HG03066 (cell line): Measurements from ENCODE around the gene SSC5D.

Experiments used
- ATAC-seq: cut with Tn5 transposase; IDR thresholded peaks from one replicate; pipeline ENCODE4 v1.9.1; 2021; ENCODE audit warnings: low read depth; ENCODE audit not compliant: unreplicated experiment

SSC5D gene

GRCh38 chr19:55535173-55535964 is 47.1 kb downstream of the SSC5D start:
- no peak for ATAC-seq

GRCh38 chr19:55535965-55536350 is 47.7 kb downstream of the SSC5D start:
- no peak for ATAC-seq

GRCh38 chr19:55536366-55536765 is 48.1 kb downstream of the SSC5D start:
- ATAC-seq = no peak

GRCh38 chr19:55536951-55537740 is 48.9 kb downstream of the SSC5D start, which contains the start of gene SBK2:
Gene SBK2, minus strand, starts transcription at chr19:55537133. Its CDS starts 839 bp downstream, at chr19:55536294.
- ATAC-seq = no peak

GRCh38 chr19:55537741-55538111 is 49.5 kb downstream of the SSC5D start:
- ATAC-seq = no peak

GRCh38 chr19:55538132-55538531 is 49.9 kb downstream of the SSC5D start:
- ATAC-seq = no peak

GRCh38 chr19:55539090-55539984 is 51.1 kb downstream of the SSC5D start:
- ATAC-seq = no peak

- no peak for ATAC-seq
Measured at GRCh38 chr19:55540619-55541018, 52.4 kb downstream of the SSC5D start.

- no peak for ATAC-seq
Measured at GRCh38 chr19:55541091-55541490, 52.9 kb downstream of the SSC5D start.

GRCh38 chr19:55542292-55542855 is 54.1 kb downstream of the SSC5D start:
- ATAC-seq = no peak

GRCh38 chr19:55543567-55543966 is 55.3 kb downstream of the SSC5D start:
- no peak for ATAC-seq

- ATAC-seq = no peak
Measured at GRCh38 chr19:55544014-55544413, 55.8 kb downstream of the SSC5D start.

GRCh38 chr19:55544776-55545439 is 56.7 kb downstream of the SSC5D start:
- no peak for ATAC-seq

- ATAC-seq = no peak
Measured at GRCh38 chr19:55545443-55545842, 57.2 kb downstream of the SSC5D start, which contains the start of gene SBK3. Gene SBK3, minus strand, starts transcription at chr19:55545543. Its CDS starts 0 bp downstream, at chr19:55545543.

- no peak for ATAC-seq
Measured at GRCh38 chr19:55546011-55546410, 57.8 kb downstream of the SSC5D start.

GRCh38 chr19:55546822-55547614 is 58.8 kb downstream of the SSC5D start:
- ATAC-seq = no peak

- ATAC-seq = no peak
Measured at GRCh38 chr19:55549500-55550320, 61.5 kb downstream of the SSC5D start.

GRCh38 chr19:55550321-55550650 is 62.0 kb downstream of the SSC5D start:
- ATAC-seq = no peak
